Retinal pigment epithelial cell (primary cell): ENCODE data around the gene FBN2.

Experiments used
- DNase-seq: peaks from one replicate; pipeline ENCODE4 v3.0.0-alpha.2; 2010; ENCODE audit warnings: low read depth
- H3K4me3 ChIP-seq: 2 replicates; pipeline ENCODE4 v1.5.1; 2011; ENCODE audit warnings: mild to moderate bottlenecking, low read length, control low read depth, moderate library complexity
- TF ChIP-seq, protein P1 (sequence below): conservative IDR thresholded peaks from 2 replicates; pipeline ENCODE4 v1.5.1; 2011; ENCODE audit warnings: low read depth, low read length, control low read depth, inconsistent platforms

Gene FBN2

DNA sequence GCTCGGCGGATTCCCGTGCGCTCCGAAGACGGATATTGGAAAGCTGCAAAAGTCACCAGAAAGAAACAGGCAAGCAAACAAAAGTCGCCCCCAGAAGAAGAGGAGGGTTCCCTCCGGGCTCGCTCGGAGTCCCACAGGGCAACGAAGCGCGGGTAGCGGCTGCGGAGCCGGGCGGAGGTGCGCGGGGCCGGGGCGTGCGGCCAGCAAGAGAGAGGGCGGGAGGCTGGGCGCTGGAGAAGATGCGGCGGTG is at the start of gene FBN2:
FBN2 (minus strand) TSS at position 246 of the 250 bp plus-strand sequence. CDS start 642 bp downstream, outside the sequence.
- peak within 1 kb of the TSS; percentile 66 for H3K4me3 ChIP-seq
- TF ChIP-seq, protein P1, sequence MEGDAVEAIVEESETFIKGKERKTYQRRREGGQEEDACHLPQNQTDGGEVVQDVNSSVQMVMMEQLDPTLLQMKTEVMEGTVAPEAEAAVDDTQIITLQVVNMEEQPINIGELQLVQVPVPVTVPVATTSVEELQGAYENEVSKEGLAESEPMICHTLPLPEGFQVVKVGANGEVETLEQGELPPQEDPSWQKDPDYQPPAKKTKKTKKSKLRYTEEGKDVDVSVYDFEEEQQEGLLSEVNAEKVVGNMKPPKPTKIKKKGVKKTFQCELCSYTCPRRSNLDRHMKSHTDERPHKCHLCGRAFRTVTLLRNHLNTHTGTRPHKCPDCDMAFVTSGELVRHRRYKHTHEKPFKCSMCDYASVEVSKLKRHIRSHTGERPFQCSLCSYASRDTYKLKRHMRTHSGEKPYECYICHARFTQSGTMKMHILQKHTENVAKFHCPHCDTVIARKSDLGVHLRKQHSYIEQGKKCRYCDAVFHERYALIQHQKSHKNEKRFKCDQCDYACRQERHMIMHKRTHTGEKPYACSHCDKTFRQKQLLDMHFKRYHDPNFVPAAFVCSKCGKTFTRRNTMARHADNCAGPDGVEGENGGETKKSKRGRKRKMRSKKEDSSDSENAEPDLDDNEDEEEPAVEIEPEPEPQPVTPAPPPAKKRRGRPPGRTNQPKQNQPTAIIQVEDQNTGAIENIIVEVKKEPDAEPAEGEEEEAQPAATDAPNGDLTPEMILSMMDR, result no peak
- no peak for DNase-seq

DNA sequence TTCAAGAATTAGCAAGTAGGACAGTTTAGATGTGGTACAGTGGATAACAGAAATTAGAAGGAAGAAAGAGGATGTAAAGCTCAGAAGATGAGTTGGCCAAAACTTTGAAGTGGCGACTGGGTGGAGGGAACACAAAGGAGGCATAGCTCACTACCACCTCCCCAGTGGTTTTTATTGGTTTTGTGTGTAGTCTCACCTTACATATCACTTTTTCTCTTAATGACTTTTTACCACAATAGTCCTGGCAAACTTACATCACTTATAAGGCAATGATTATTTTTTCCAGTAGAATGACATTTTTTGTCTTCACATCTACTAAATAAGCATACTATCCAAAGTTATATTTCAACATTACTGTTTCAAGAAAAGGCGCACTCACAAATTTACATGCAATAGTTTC is 49.2 kb upstream of the FBN2 start:
- no peak overlapping the region for H3K4me3 ChIP-seq
- DNase-seq, result no peak
- TF ChIP-seq, protein P1, result no peak

DNA sequence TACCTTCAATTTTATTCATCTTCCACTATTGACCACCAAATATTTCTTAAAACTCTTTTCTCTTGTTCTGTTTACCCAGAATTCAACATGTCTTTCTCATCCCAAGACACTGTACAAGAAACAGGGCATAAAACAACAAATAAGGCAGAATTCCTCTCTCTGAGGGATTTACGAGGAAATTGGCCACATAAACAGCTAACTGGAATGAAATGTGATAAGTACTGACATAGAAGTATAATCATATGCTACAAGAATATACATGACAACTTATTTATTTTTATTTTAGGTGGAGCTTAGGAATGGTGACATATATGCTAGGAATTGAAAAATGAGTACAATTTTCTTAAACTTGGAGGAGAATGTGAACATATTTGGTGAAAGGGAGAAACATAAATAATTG is 48.8 kb upstream of the FBN2 start:
- DNase-seq, result no peak
- TF ChIP-seq, protein P1, result no peak

DNA sequence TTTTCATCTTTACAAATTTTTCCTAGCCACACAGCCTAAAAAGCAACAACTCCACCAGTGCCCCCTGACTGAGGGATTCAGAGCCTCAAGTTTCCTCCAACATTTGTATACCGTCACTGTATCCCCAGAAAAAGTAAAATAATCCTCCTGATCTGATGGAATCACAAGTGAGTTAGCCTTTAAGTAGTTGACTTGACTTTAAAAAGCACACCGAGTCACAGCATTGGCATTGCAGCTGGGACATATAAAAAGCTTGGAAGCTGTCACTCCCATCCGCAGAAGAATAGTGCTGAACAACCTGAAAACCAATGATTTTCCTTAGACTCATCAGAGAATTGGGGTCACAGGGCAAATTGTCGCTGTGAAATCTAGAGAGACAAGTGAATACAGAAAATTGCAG is 41.6 kb upstream of the FBN2 start:
- peak; percentile 31 for DNase-seq
- TF ChIP-seq, protein P1, result no peak
- no peak overlapping the region for H3K4me3 ChIP-seq

More for the DNA sequence above, 48.8 kb upstream of the FBN2 start:
- H3K4me3 ChIP-seq, result no peak overlapping the region

DNA sequence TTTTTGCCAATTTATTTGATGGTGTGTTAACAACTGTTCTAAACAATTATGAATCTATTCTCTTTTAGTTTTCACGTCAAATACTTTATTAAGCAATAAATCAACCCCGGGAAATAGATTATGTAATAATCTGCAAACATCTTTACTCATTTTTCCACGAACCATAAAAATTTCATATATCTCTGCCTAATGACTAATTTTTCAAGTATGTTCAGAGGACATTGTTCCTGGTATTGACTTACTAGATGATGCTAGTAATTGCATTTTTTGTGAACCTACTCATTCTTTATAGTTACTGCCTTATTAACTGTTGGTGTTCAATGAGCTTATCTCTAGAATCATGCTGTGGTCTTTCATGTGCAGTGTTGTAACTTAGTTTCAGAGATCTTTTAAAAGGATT is 41.0 kb upstream of the FBN2 start:
- DNase-seq, result peak; percentile 74
- TF ChIP-seq, protein P1, result no peak
- H3K4me3 ChIP-seq, result no peak overlapping the region

DNA sequence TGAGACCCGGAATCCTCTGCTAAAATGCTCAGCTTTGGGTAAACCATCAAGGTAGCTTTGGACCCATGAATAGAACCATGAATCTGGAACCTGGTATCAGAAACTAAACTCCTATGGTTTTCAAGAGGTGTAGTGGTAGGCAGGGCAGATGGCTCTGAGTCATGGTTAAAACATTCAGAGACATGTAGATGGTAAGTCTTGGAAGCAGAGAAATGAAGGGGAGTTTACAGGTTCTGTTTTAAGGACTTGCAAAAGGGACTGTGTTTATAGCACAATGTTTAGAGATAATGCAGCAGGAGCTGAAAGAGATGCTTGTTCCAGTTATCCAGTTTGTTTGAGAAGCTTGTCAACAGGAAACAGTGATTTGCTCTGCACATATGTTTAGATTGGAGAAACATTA is 36.0 kb upstream of the FBN2 start:
- H3K4me3 ChIP-seq, result no peak overlapping the region
- TF ChIP-seq, protein P1, result no peak
- no peak for DNase-seq

DNA sequence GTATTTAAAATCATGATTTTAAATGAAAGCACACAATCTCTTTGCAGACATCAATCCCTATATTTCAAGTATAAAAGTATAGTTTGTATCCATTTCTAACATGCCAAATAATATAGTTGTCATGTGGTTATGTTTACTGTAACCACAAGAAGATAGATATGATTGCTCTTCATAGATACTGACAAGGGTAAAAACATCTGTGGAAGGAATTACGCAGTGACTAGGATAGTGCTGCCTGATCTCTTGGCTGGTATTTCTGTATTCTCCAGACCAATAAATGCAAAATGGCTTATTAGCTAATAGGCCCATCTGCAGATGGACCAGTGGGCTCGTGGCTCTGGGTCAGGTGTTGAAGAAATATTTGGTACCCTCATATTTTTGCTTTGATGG is 34.9 kb upstream of the FBN2 start:
- H3K4me3 ChIP-seq, result no peak overlapping the region
- TF ChIP-seq, protein P1, result no peak
- no peak for DNase-seq
